ENCODE measurements around the gene TBRG1. TPM values are rescaled to one million over a fixed set of nuclear protein-coding genes. Genes with fewer than 3 reads are reported as not detected.

TBRG1 gene
- total and polyA plus RNA-seq, 2 of the 4 experiments (the other 2 are of a cell fraction), result 13.3 to 23.2 TPM

DNA sequence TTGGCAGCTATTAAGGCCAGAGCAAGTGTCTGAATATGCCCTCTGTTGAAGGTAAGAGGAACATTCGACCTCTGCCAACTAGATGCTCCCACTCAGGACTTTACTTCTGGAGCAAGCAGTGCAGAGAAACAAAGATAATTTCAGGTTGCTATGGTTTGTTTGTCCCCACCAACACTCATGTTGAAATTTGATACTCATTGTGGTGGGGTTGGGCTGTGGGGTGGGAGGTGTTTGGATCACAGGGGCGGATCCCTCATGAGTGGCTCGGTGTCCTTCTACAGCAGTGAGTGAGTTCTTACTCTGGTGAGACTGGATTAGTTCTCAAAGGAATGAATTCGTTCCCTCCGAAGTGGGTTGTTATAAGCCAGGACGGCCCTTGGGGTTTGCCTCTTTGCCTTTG is 40.8 kb upstream of the TBRG1 start:
- Histone ChIP-seq H2AK9ac (replicated peaks; ENCODE audit: low read depth, low read length, poor library complexity) (no peak overlapping the region), H3K9me1 (ENCODE audit: insufficient read depth, low read length) (no peaks in the 10 kb centered on the region), H3K56ac (ENCODE audit: extremely low read depth, insufficient read depth, low read length) (no peak overlapping the region), H2BK5ac (ENCODE audit: low read depth, low read length, poor library complexity, severe bottlenecking) (no peak overlapping the region), H3K4me3 (ENCODE audit: insufficient read depth, low read depth, low read length) (no peak overlapping the region), H3K4me2 (ENCODE audit: low read depth, low read length) (no peak overlapping the region), H3K9ac (ENCODE audit: low read depth, low read length) (no peak overlapping the region), H2AFZ (replicated peaks; ENCODE audit: low read length, poor library complexity) (no peak overlapping the region), H2BK15ac (ENCODE audit: low read depth, low read length) (no peak overlapping the region), H2AK5ac (ENCODE audit: low read depth, low read length) (no peak overlapping the region), H3K9me3 (ENCODE audit: control insufficient read depth, insufficient read depth, low read length) (no peaks in the 10 kb centered on the region), H2BK20ac (ENCODE audit: low read depth, low read length) (no peak overlapping the region), H4K8ac (ENCODE audit: low read depth in 2 of 2, low read length in 2 of 2) (no peak overlapping the region), H3K23ac (ENCODE audit: low read depth, low read length) (no peak overlapping the region), H4K5ac (ENCODE audit: low read depth, low read length) (no peak overlapping the region), H3K79me1 (ENCODE audit: low read depth in 1 of 2, low read length in 2 of 2) (no peaks in the 10 kb centered on the region), H3K18ac (ENCODE audit: low read depth, low read length) (no peak overlapping the region), H3K27ac (ENCODE audit: insufficient read depth, low read length) (no peak overlapping the region), H4K91ac (ENCODE audit: insufficient read depth, low read depth, low read length) (no peak overlapping the region), H3K4me1 (ENCODE audit: control insufficient read depth, insufficient read depth, low read length) (no peaks in the 10 kb centered on the region), H3K36me3 (ENCODE audit: control insufficient read depth, insufficient read depth, low read length) (no peaks in the 10 kb centered on the region), H4K20me1 (ENCODE audit: insufficient read depth, low read length) (no peaks in the 10 kb centered on the region), H3K27me3 (ENCODE audit: control insufficient read depth, insufficient read depth, low read length) (peaks cover 33% of the 10 kb centered on the region), H3K4ac (ENCODE audit: low read depth, low read length) (no peak overlapping the region), H2BK120ac (ENCODE audit: low read depth, low read length) (no peak overlapping the region), H3K14ac (replicated peaks; ENCODE audit: low read depth, low read length) (no peak overlapping the region)
- TF ChIP-seq MAFK (IDR thresholded peaks at IDR 0.05; ENCODE audit: low read depth, low read length) (no peak), CEBPB (IDR thresholded peaks at IDR 0.05; ENCODE audit: low read depth, low read length) (no peak), FOS (IDR thresholded peaks at IDR 0.05; ENCODE audit: low read depth, low read length) (no peak), MXI1 (IDR thresholded peaks at IDR 0.05; ENCODE audit: borderline replicate concordance, low read depth, low read length) (no peak), POLR2A (IDR thresholded peaks at IDR 0.05; ENCODE audit: low read depth, low read length) (no peak), CHD1 (IDR thresholded peaks at IDR 0.05; ENCODE audit: low read depth, low read length) (no peak), RAD21 (IDR thresholded peaks at IDR 0.05; ENCODE audit: low read length) (no peak), MAZ (IDR thresholded peaks at IDR 0.05; ENCODE audit: borderline replicate concordance, low read depth, low read length) (no peak), SMC3 (IDR thresholded peaks at IDR 0.05; ENCODE audit: low read depth, low read length) (no peak), ELK1 (IDR thresholded peaks at IDR 0.05; ENCODE audit: borderline replicate concordance, low read depth, low read length) (no peak), RCOR1 (IDR thresholded peaks at IDR 0.05; ENCODE audit: insufficient replicate concordance, low read length) (no peak), RFX5 (IDR thresholded peaks at IDR 0.05; ENCODE audit: low read depth, low read length) (no peak), BHLHE40 (IDR thresholded peaks at IDR 0.05; ENCODE audit: low read depth, low read length) (no peak), CTCF (conservative IDR thresholded peaks at IDR 0.05; ENCODE audit: low read depth, low read length) (no peak), NFE2L2 (IDR thresholded peaks at IDR 0.05; ENCODE audit: low read depth, low read length) (no peak)
- TF ChIP-seq, protein P1, sequence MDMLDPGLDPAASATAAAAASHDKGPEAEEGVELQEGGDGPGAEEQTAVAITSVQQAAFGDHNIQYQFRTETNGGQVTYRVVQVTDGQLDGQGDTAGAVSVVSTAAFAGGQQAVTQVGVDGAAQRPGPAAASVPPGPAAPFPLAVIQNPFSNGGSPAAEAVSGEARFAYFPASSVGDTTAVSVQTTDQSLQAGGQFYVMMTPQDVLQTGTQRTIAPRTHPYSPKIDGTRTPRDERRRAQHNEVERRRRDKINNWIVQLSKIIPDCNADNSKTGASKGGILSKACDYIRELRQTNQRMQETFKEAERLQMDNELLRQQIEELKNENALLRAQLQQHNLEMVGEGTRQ (IDR thresholded peaks at IDR 0.05; ENCODE audit: low read depth, low read length), result no peak
- in situ Hi-C loops (cut with MboI; ENCODE audit: low sequenced_read_pairs), result loop anchor here (25.0 kb wide), 1 partner anchor 520 kb away; no protein-coding TSS in a partner anchor
- WGBS, 2 experiments (ENCODE audit: extremely low coverage in 2 of 2, insufficient read length in 1 of 2), result no CpG with 5 or more reads among the region's 6 CpGs
- intact Hi-C loops (cut with micrococcal nuclease), result no loop called here
- BruUV-seq (replicated peaks), result no TSS peak
- ATAC-seq (ENCODE audit: low read depth), result no peak
- POLR2A ChIA-PET (ENCODE audit: unreplicated experiment), result no interaction called here
- DNase-seq, result no peak
- CTCF ChIA-PET, result no interaction called here
- dilution Hi-C loops (cut with HindIII; ENCODE audit: low sequenced_read_pairs, unreplicated experiment), result no loop called here
